Esophagus muscularis mucosa (tissue), 3 donors: ENCODE results near the gene EBLN2.

ENCODE experiments used
- POLR2AphosphoS5 ChIP-seq, 2 donors: sonication (generic); formaldehyde crosslinking; IDR thresholded peaks; one replicate each; pipeline ENCODE4 v1.6.1; 2017; ENCODE audit warnings: antibody characterized with exemption in 2 of 2
- TF ChIP-seq, protein P1 (sequence below), 3 experiments: fragments of 200-600 bp in 2 of 3; fragments of 450-650 bp in 1 of 3; sonication (generic) in 2 of 3; IDR thresholded peaks; one replicate each; pipeline ENCODE4 v1.5.1; 2017 to 2019; ENCODE audit warnings: antibody characterized with exemption in 3 of 3, mild to moderate bottlenecking in 2 of 3, moderate library complexity in 1 of 3

DNA sequence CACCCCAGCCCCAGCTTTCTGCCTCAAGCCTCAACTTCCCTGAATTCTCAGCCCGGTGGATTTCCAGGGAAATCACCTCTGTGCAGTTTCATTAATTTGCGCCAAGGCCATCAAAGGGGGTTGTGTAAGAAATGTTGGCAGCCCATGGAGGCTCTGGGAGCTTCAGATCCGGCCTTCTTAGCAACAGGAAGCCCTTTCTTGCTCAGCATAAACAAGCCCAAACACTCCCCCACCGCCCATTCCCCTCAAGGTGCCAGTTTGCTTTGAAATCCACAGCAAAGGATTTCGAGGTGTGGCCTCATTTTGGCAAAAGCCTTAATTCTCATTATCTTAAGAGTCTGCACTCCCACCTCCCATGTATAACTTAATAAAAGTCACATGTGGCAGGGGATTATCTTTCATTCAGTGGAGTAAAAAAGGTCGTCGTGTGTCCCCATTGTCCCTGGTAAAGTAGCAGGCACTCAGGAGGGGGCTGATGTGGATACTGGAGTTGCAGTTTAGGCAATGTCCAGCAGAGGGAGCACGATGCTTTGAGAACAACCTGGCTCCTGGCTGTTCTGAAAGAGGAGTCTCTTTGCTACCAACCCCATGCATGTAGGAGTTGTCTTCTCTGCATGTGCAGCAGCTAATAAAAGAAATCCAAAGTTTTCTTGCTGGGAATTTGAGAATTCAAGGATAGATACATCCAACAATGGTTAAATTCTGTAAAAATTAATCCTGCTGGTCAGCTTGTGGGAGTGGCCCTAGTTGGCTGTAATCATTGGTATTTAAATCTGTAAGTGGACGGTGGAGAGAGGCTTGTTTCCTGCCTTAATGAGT is 39.5 kb downstream of the EBLN2 start:
- TF ChIP-seq POLR2AphosphoS5 (IDR thresholded peaks at IDR 0.05) = peak in 1 of 2 donors; percentile 13
- TF ChIP-seq, protein P1, sequence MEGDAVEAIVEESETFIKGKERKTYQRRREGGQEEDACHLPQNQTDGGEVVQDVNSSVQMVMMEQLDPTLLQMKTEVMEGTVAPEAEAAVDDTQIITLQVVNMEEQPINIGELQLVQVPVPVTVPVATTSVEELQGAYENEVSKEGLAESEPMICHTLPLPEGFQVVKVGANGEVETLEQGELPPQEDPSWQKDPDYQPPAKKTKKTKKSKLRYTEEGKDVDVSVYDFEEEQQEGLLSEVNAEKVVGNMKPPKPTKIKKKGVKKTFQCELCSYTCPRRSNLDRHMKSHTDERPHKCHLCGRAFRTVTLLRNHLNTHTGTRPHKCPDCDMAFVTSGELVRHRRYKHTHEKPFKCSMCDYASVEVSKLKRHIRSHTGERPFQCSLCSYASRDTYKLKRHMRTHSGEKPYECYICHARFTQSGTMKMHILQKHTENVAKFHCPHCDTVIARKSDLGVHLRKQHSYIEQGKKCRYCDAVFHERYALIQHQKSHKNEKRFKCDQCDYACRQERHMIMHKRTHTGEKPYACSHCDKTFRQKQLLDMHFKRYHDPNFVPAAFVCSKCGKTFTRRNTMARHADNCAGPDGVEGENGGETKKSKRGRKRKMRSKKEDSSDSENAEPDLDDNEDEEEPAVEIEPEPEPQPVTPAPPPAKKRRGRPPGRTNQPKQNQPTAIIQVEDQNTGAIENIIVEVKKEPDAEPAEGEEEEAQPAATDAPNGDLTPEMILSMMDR (IDR thresholded peaks at IDR 0.05) = peak; percentile 90 to 99 (median 95)
